Memory B cell (primary cell): ENCODE measurements around the gene GPX7.
"Not testable (repeated sequence)": the region's sequence is repeated elsewhere in the genome, so short reads cannot be mapped to it uniquely, and the experiment has no call there.

ENCODE experiments used
- ATAC-seq: fragments of 150-1000 bp; cut with Tn5 transposase; 2 replicates; pipeline ENCODE4 v1.10.0; 2021; ENCODE audit warnings: low read depth, mild to moderate bottlenecking, moderate library complexity
- DNase-seq, 2 donors: peaks; one replicate each; pipeline ENCODE4 v3.0.0; 2022; ENCODE audit warnings: low spot score in 2 of 2
- H3K27ac Mint-ChIP-seq: one replicate; pipeline ENCODE4 v1.8.0; 2022; ENCODE audit warnings: mild to moderate bottlenecking, moderate library complexity, mixed read lengths
- H3K27me3 Mint-ChIP-seq: one replicate; pipeline ENCODE4 v1.8.0; 2022; ENCODE audit warnings: mixed read lengths
- H3K36me3 Mint-ChIP-seq: one replicate; pipeline ENCODE4 v1.8.0; 2022; ENCODE audit warnings: mild to moderate bottlenecking, mixed read lengths
- H3K4me1 Mint-ChIP-seq: one replicate; pipeline ENCODE4 v1.8.0; 2022; ENCODE audit warnings: mixed read lengths
- H3K4me3 Mint-ChIP-seq: one replicate; pipeline ENCODE4 v1.8.0; 2022; ENCODE audit warnings: mild to moderate bottlenecking, moderate library complexity, mixed read lengths
- H3K9me3 Mint-ChIP-seq: one replicate; pipeline ENCODE4 v1.8.0; 2022; ENCODE audit warnings: mixed read lengths

Gene GPX7

DNA sequence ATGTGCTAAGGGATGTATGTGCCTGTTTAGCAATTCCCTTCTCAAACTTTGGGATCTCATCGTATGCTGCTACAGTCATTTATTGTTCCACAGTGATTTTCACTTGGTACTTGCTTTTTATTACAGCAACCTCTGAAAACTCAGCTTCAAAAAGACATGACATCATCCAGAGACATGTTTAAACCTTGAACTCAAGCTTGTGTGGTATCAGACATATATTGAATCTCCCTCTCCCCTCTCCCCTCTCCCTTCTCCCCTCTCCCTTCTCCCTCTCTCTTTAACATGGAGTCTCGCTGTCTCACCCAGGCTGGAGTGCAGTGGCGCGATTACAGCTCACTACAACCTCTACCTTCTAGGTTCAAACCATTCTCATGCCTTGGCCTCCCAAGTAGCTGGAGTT, 29.8 kb upstream of the GPX7 start:
- no peak overlapping the region for H3K4me3 Mint-ChIP-seq
- H3K27ac Mint-ChIP-seq: no peak overlapping the region
- H3K9me3 Mint-ChIP-seq: peaks cover 1% of the 10 kb centered on the region
- peaks cover 2% of the 10 kb centered on the region for H3K36me3 Mint-ChIP-seq
- ATAC-seq (no peak), DNase-seq (no peak)
- peaks cover 23% of the 10 kb centered on the region for H3K4me1 Mint-ChIP-seq
- H3K27me3 Mint-ChIP-seq: no peaks in the 10 kb centered on the region

DNA sequence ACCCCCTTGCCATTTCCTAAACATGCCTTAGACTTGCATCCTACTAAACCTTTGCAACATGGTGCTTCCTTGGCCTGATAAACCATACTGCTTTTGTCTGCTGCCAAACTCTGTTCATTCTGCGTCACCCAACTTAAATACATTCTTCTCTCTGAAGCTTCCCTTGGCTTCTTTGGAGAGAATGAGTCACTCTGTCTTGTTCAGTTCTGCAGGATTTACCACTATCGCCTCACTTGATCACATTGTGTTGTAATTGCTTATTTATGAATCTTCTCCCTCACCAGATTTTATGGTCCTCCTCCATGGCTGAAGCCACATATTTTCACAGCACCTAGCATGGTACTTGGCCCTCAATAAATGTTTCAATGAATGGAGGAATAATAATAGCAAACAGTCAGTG, 27.6 kb upstream of the GPX7 start:
- no peaks in the 10 kb centered on the region for H3K27me3 Mint-ChIP-seq
- no peak for DNase-seq
- no peak overlapping the region for H3K4me3 Mint-ChIP-seq
- H3K4me1 Mint-ChIP-seq: peaks cover 20% of the 10 kb centered on the region
- H3K36me3 Mint-ChIP-seq: peaks cover 2% of the 10 kb centered on the region
- no peak overlapping the region for H3K27ac Mint-ChIP-seq
- peaks cover 1% of the 10 kb centered on the region for H3K9me3 Mint-ChIP-seq
- no peak for ATAC-seq

DNA sequence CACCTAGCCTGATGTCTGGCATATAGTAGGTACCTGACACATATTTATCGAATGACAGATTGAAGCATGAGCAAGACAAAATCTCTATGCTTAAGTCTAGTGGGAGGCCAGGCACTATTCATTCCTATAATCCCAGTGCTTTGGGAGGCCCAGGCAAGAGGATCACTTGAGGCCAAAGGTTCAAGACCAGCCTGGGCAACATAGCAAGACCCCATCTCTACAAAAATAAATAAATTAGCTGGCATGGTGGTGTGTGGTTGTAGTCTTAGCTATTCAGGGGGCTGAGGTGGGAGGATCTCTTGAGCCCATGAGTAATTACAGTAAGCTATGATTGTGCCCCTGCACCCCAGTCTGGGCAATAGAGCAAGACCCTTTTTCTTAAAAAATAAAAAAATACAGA, 26.1 kb upstream of the GPX7 start:
- Mint-ChIP-seq H3K36me3 (peaks cover 2% of the 10 kb centered on the region), H3K27me3 (no peaks in the 10 kb centered on the region), H3K27ac (no peak overlapping the region), H3K9me3 (peaks cover 1% of the 10 kb centered on the region), H3K4me3 (no peak overlapping the region), H3K4me1 (peaks cover 18% of the 10 kb centered on the region)
- DNase-seq (no peak), ATAC-seq (no peak)

DNA sequence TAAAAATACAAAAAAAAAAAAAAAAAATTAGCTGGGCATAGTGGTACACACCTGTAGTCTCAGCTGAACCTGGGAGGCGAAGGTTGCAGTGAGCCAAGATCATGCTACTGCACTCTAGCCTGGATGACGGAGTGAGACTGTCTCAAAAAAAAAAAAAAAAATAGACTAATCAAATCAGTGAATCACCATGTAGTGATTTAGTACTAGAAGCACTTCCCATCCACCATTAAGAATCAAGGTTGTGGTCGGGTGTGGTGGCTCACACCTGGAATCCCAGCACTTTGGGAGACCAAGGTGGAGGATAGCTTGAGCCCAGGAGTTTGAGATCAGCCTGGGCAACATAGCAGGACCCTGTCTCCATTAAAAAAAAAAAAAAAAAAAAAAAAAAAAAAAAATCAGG, 24.1 kb upstream of the GPX7 start:
- H3K27me3 Mint-ChIP-seq, ATAC-seq, H3K36me3 Mint-ChIP-seq, H3K9me3 Mint-ChIP-seq, DNase-seq, H3K4me3 Mint-ChIP-seq, H3K27ac Mint-ChIP-seq: not testable (repeated sequence)
- H3K4me1 Mint-ChIP-seq: peaks cover 18% of the 10 kb centered on the region

DNA sequence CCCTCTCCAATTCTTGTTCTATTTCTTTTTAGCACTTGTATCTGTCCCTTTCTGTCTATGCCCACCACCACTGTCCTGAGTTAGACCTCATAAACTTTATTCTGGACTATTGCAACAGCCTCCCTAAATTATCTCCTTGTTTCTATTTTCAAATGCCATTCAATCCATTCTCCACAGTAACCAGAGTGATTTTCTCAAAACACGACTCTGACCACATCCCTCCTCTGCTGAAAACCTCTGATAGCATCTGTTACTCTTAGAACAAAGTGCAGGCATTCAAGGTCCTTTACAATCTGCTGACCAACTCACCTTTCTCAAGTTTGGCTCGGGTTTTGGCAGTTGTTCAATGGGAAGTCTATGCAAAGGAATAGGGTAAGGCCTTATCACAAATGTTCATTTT, 22.8 kb upstream of the GPX7 start:
- no peak for DNase-seq
- Mint-ChIP-seq H3K27me3 (no peaks in the 10 kb centered on the region), H3K9me3 (no peaks in the 10 kb centered on the region), H3K36me3 (no peaks in the 10 kb centered on the region), H3K4me1 (peaks cover 17% of the 10 kb centered on the region), H3K27ac (no peak overlapping the region), H3K4me3 (no peak overlapping the region)
- ATAC-seq: no peak

DNA sequence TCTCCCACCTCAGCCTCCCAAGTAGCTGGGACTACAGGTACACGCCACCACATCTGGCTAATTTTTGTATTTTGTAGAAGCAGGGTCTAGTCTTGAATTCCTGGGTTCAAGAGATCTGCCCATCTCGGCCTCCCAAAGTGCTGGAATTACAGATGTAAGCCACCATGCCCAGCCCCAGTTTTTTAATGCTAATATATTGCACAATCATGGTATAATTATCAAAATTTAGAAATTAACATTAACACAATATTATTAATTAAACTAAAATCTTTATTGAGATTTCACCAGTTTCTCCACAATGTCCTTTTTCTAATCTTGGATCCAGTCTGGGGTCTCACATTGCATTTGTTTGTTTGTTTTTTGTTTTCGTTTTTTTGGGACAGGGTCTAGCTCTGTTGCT, 21.9 kb upstream of the GPX7 start:
- Mint-ChIP-seq H3K27ac (no peak overlapping the region), H3K27me3 (no peaks in the 10 kb centered on the region), H3K4me1 (peaks cover 13% of the 10 kb centered on the region), H3K9me3 (no peaks in the 10 kb centered on the region), H3K4me3 (no peak overlapping the region), H3K36me3 (peaks cover 2% of the 10 kb centered on the region)
- ATAC-seq (no peak), DNase-seq (no peak)

DNA sequence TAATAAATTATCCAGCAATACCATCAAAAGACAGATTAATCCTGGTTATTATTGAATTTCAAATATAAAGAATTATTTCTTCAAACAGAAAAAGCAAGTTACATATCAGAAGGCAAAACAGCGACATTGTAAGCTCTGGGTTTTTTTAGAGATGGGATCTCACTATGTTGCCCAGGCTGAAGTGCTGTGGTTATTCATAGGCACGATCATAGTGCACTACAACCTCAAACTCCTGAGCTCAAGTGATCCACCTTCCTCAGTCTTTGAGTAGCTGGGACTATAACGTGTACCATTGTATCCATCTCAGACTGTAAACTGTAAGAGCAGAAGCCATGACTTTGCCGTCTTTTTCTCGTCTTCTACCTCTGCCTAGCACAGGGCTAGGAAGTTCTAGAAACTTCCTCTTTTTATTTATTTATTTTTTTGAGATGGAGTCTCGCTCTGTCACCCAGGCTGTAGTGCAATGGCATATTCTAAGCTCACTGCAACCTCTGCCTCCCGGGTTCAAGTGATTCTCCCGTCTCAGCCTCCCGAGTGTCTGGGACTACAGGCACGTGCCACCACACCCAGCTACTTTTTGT, 20.0 kb upstream of the GPX7 start:
- no peaks in the 10 kb centered on the region for H3K9me3 Mint-ChIP-seq
- H3K27ac Mint-ChIP-seq: no peak overlapping the region
- peaks cover 2% of the 10 kb centered on the region for H3K36me3 Mint-ChIP-seq
- H3K27me3 Mint-ChIP-seq: no peaks in the 10 kb centered on the region
- no peak overlapping the region for H3K4me3 Mint-ChIP-seq
- peaks cover 9% of the 10 kb centered on the region for H3K4me1 Mint-ChIP-seq
- no peak for ATAC-seq
- DNase-seq: no peak

DNA sequence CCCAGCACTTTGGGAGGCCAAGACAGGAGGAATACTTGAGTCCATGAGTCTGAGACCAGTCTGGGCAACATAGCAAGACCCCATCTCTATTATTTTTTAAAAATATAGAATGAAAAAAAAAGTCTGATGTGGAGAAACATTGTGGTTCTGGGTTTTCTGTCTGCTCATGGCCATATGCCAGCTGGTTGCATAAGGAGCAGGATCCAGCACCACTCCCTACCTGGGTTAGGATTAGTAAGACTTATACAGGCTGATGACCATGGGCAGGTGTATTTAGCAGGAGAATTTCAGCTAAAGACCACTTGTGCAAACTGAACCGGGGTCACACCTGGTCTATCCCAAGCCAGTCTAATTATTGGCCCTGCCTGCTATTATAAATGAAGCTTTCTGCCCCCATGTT, 16.7 kb upstream of the GPX7 start:
- H3K4me3 Mint-ChIP-seq: no peak overlapping the region
- no peak for ATAC-seq
- no peak overlapping the region for H3K27ac Mint-ChIP-seq
- peaks cover 14% of the 10 kb centered on the region for H3K4me1 Mint-ChIP-seq
- H3K9me3 Mint-ChIP-seq: no peaks in the 10 kb centered on the region
- H3K36me3 Mint-ChIP-seq: peaks cover 2% of the 10 kb centered on the region
- no peak for DNase-seq
- H3K27me3 Mint-ChIP-seq: no peaks in the 10 kb centered on the region

DNA sequence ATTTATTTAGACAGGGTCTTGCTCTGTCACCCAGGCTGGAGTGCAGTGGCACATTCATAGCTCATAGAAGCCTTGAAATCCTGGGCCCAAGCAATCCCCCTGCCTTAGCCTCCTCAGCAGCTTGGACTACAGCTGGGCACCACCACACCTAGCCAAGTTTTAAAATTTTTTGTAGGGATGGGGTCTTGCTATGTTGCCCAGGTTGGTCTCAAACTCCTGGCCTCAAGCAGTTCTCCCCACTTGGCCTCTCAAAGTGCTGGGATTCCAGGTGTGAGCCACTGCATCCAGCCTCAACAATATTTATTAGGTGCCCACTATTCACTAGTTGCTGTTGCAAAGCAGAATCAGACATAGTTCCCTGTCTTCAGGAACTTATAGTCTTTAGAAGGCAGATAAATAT, 14.1 kb upstream of the GPX7 start:
- DNase-seq (no peak), ATAC-seq (no peak)
- H3K27me3 Mint-ChIP-seq: no peaks in the 10 kb centered on the region
- H3K27ac Mint-ChIP-seq: peak overlapping the region; percentile 4
- peaks cover 2% of the 10 kb centered on the region for H3K36me3 Mint-ChIP-seq
- H3K4me1 Mint-ChIP-seq: peaks cover 25% of the 10 kb centered on the region
- no peaks in the 10 kb centered on the region for H3K9me3 Mint-ChIP-seq
- no peak overlapping the region for H3K4me3 Mint-ChIP-seq

DNA sequence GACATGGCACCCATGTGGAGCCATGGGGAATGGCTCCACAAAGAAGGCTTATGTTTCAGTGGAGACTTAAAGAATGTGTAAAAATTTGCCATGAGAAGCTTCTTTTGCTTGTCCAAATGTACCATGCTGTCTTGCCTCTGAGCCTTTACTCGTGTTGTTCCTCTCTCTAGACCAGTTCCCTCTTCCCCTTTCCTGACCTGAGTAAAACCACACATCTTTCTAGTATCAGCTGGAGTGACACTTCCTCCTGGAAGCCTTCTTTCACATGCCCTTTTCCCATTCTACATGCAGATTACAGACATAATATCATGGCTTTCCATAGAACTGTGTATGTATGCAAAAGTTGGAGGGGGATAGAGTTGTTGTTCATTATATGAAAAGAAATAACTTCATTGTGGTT, 13.6 kb upstream of the GPX7 start:
- H3K4me1 Mint-ChIP-seq: peaks cover 28% of the 10 kb centered on the region

DNA sequence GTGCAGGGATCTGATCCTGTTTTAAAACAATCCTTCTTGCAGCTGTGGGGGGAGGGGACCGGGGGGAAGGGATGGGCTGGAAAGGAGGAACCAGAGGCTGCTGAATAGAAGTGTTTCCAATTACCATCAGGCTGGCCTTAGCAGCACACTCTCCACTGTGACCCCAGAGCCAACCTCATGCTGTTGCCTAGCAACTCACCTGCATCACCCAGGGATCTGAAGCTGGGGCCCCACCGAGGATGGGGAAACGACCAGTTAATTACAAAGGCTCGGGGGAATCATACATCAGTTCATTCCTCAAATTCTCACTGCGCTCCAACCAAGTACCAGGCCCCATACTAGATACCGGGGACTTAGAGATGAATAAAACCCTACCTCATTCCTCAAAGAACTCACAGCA, 11.9 kb upstream of the GPX7 start:
- Mint-ChIP-seq H3K36me3 (no peaks in the 10 kb centered on the region), H3K27me3 (no peaks in the 10 kb centered on the region), H3K4me3 (no peak overlapping the region), H3K9me3 (no peaks in the 10 kb centered on the region), H3K4me1 (peaks cover 31% of the 10 kb centered on the region), H3K27ac (no peak overlapping the region)
- no peak for ATAC-seq
- no peak for DNase-seq

More for the DNA sequence above, 13.6 kb upstream of the GPX7 start:
- no peak overlapping the region for H3K4me3 Mint-ChIP-seq
- no peak for DNase-seq
- peak; percentile 37 for ATAC-seq
- H3K9me3 Mint-ChIP-seq: no peaks in the 10 kb centered on the region
- H3K36me3 Mint-ChIP-seq: peaks cover 2% of the 10 kb centered on the region
- peak overlapping the region; percentile 4 for H3K27ac Mint-ChIP-seq
- H3K27me3 Mint-ChIP-seq: no peaks in the 10 kb centered on the region

DNA sequence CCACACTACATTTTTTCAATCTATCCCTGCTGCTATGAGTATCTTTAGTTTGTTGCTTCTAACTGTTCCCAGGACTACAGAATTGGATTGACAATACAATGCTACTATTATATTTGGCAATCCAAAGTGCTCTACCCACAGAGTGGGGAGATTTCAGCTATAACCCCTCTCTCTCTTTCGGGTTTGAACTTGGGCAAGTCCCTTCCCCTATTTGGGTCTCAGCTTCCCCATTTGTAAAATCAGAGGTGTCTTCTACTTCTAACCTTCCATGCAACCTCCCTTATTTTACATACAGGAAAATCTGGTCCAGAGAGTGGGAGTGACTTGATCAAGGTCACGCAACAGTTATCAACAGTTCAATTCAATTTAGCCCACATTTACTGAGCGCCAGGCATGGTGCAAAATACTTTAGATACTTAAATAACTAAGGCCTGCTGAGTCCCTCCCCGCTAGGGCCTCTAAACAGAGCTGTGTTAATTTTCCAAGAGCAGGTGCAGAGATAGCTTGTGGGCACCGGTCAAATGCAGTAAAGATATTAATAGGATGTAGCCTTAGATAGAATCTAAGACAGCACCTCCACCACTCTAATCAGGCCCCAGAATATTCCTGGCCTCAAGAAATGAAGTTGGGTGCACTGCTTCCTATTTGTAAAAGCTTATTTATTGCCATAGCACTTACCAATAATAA, 9.4 kb upstream of the GPX7 start:
- DNase-seq: no peak
- H3K27me3 Mint-ChIP-seq: no peaks in the 10 kb centered on the region
- H3K4me1 Mint-ChIP-seq: peaks cover 31% of the 10 kb centered on the region
- H3K36me3 Mint-ChIP-seq: no peaks in the 10 kb centered on the region
- peak; percentile 77 for ATAC-seq
- peak overlapping the region; percentile 78 for H3K27ac Mint-ChIP-seq
- H3K9me3 Mint-ChIP-seq: no peaks in the 10 kb centered on the region
- H3K4me3 Mint-ChIP-seq: peak overlapping the region; percentile 19

DNA sequence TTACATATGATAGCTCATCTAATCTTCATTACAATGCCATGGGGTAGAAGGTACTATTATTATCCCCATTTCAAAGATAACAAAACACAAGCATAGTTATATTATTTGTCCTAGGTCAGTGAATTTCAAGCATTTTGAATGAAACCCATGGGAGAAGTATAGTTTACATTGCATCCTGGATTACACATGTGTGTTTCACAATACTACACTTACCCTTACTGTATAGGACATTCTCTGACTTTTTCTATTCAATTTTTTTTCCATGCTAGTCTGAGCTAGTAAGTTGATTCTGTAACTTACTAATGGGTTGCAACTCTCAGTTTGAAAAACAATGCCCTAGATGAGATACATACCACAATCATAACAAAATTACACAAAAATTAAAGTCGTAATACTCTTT, 8.7 kb upstream of the GPX7 start:
- H3K36me3 Mint-ChIP-seq: no peaks in the 10 kb centered on the region
- DNase-seq (no peak), ATAC-seq (no peak)
- H3K27me3 Mint-ChIP-seq: no peaks in the 10 kb centered on the region
- no peaks in the 10 kb centered on the region for H3K9me3 Mint-ChIP-seq
- H3K4me3 Mint-ChIP-seq: no peak overlapping the region
- H3K4me1 Mint-ChIP-seq: peaks cover 29% of the 10 kb centered on the region
- peak overlapping the region; percentile 60 for H3K27ac Mint-ChIP-seq

DNA sequence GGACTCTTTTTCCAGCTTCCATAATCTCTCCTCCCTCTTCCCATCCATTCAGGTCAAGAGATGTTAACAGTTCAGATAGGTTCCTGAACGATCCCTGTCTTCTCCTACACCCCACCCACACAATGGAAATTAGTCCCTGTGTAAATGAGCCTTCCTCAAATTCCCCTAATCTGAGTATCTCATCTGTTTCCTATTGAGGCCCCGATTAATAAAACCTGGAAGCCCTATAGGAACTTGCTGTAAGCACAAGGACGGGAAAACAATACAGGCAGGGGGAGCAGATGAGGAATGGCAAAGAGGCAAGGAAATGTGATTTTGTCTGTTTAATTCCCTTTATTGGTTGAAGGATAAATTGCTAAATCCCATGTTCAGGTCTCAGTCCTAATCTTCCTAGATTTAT, 7.1 kb upstream of the GPX7 start:
- no peak for DNase-seq
- Mint-ChIP-seq H3K27ac (peak overlapping the region; percentile 64), H3K27me3 (no peaks in the 10 kb centered on the region), H3K36me3 (no peaks in the 10 kb centered on the region), H3K4me1 (peaks cover 26% of the 10 kb centered on the region), H3K4me3 (no peak overlapping the region), H3K9me3 (no peaks in the 10 kb centered on the region)
- no peak for ATAC-seq

DNA sequence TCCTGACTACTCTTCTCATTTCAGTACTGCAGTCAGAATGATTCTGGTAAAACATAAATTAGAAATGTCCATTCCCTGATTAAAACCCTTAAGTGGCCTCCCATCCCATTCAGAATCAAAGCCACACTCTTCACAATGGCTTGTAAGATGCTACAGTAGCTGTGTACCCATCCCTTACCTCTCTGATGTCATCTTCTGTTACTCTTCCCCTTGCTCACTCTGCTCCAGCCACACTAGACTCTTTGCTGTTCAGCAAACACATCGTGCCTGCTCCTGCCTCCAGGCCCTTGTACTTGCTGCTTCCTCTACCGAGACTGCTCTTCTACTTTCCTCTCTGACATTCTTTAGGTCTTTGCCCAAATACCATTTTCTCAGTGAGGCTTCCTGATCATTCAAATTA, 4.3 kb upstream of the GPX7 start:
- Mint-ChIP-seq H3K27ac (no peak overlapping the region), H3K9me3 (no peaks in the 10 kb centered on the region), H3K4me3 (no peak overlapping the region), H3K4me1 (peaks cover 23% of the 10 kb centered on the region), H3K27me3 (no peaks in the 10 kb centered on the region), H3K36me3 (no peaks in the 10 kb centered on the region)
- no peak for ATAC-seq
- DNase-seq: no peak
